DOHH2 (cell line): ENCODE measurements around the gene FXYD1.

Experiments
- H3F3A ChIP-seq: fragments of 200-600 bp; sonication (generic), shearing (Covaris generic); 2 replicates; pipeline ENCODE4 v1.6.0; 2016; ENCODE audit warnings: antibody characterized with exemption, mild to moderate bottlenecking; ENCODE audit not compliant: control insufficient read depth, insufficient read depth
- H3K27ac ChIP-seq: fragments of 200-600 bp; sonication (generic); 2 replicates; pipeline ENCODE4 v1.5.1; 2014; ENCODE audit warnings: low read depth, mild to moderate bottlenecking, low read length, moderate library complexity
- H3K27me3 ChIP-seq: fragments of 200-600 bp; sonication (generic); 2 replicates; pipeline ENCODE4 v1.6.1; 2014; ENCODE audit warnings: mild to moderate bottlenecking, low read length, mixed read lengths; ENCODE audit not compliant: control insufficient read depth
- H3K36me3 ChIP-seq: fragments of 200-600 bp; sonication (generic); 2 replicates; pipeline ENCODE4 v1.6.1; 2014; ENCODE audit warnings: mild to moderate bottlenecking, low read length, moderate library complexity, mixed read lengths; ENCODE audit not compliant: control insufficient read depth
- H3K4me1 ChIP-seq: fragments of 200-600 bp; sonication (generic); 2 replicates; pipeline ENCODE4 v1.6.1; 2014; ENCODE audit warnings: mild to moderate bottlenecking, low read length, mixed read lengths; ENCODE audit not compliant: control insufficient read depth
- H3K4me2 ChIP-seq: fragments of 200-600 bp; sonication (generic); 2 replicates; pipeline ENCODE4 v1.6.0; 2014; ENCODE audit warnings: mild to moderate bottlenecking, low read length, moderate library complexity
- H3K4me3 ChIP-seq: fragments of 200-600 bp; sonication (generic); 2 replicates; pipeline ENCODE4 v1.5.1; 2014; ENCODE audit warnings: mild to moderate bottlenecking, low read length, mixed read lengths
- H3K79me2 ChIP-seq: fragments of 200-600 bp; sonication (generic); 2 replicates; pipeline ENCODE4 v1.6.1; 2014; ENCODE audit warnings: mild to moderate bottlenecking, low read length, mixed read lengths; ENCODE audit not compliant: control insufficient read depth
- H3K9me2 ChIP-seq: fragments of 200-600 bp; sonication (generic); replicated peaks from 2 replicates; pipeline ENCODE4 v1.6.1; 2014; ENCODE audit warnings: mild to moderate bottlenecking, low read length, mixed read lengths; ENCODE audit not compliant: control insufficient read depth
- H3K9me3 ChIP-seq: fragments of 200-600 bp; sonication (generic); 2 replicates; pipeline ENCODE4 v1.6.1; 2014; ENCODE audit warnings: antibody characterized with exemption, low read length, mixed read lengths; ENCODE audit not compliant: control insufficient read depth, insufficient read depth
- H4K20me1 ChIP-seq: fragments of 200-600 bp; sonication (generic); 2 replicates; pipeline ENCODE4 v1.6.0; 2014; ENCODE audit warnings: low read depth, mild to moderate bottlenecking, antibody characterized with exemption, low read length, moderate library complexity; ENCODE audit not compliant: control insufficient read depth, insufficient read depth
- EZH2phosphoT487 ChIP-seq: fragments of 200-600 bp; sonication (generic); IDR thresholded peaks from 2 replicates; pipeline ENCODE4 v1.6.1; 2017; ENCODE audit warnings: borderline replicate concordance, mild to moderate bottlenecking, antibody characterized with exemption, low read length, moderate library complexity, mixed read lengths
- TF ChIP-seq, protein P1 (sequence below): fragments of 200-600 bp; sonication (generic); IDR thresholded peaks from one replicate; pipeline ENCODE4 v1.5.1; 2014; ENCODE audit warnings: antibody characterized with exemption, mild to moderate bottlenecking, low read depth, low read length; ENCODE audit not compliant: poor library complexity, severe bottlenecking

FXYD1 gene

GRCh38 chr19:35153701-35154524 is 15.3 kb downstream of the FXYD1 start:
- Histone ChIP-seq H3K4me3 (peak overlapping the region; percentile 89), H3K4me2 (peak overlapping the region; percentile 76), H3K79me2 (peaks cover 16% of the 10 kb centered on the region), H3K27me3 (peaks cover 8% of the 10 kb centered on the region), H3K9me3 (no peaks in the 10 kb centered on the region), H4K20me1 (no peaks in the 10 kb centered on the region), H3K27ac (peak overlapping the region; percentile 39; the same call in 1 of the 2 replicates), H3K4me1 (peaks cover 30% of the 10 kb centered on the region), H3K36me3 (peaks cover 28% of the 10 kb centered on the region), H3F3A (no peaks in the 10 kb centered on the region), H3K9me2 (no peaks in the 10 kb centered on the region)
- TF ChIP-seq, protein P1, sequence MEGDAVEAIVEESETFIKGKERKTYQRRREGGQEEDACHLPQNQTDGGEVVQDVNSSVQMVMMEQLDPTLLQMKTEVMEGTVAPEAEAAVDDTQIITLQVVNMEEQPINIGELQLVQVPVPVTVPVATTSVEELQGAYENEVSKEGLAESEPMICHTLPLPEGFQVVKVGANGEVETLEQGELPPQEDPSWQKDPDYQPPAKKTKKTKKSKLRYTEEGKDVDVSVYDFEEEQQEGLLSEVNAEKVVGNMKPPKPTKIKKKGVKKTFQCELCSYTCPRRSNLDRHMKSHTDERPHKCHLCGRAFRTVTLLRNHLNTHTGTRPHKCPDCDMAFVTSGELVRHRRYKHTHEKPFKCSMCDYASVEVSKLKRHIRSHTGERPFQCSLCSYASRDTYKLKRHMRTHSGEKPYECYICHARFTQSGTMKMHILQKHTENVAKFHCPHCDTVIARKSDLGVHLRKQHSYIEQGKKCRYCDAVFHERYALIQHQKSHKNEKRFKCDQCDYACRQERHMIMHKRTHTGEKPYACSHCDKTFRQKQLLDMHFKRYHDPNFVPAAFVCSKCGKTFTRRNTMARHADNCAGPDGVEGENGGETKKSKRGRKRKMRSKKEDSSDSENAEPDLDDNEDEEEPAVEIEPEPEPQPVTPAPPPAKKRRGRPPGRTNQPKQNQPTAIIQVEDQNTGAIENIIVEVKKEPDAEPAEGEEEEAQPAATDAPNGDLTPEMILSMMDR: peak; percentile 76
- no peak for TF ChIP-seq EZH2phosphoT487

- Histone ChIP-seq H3K4me2 (peak within 1 kb of the TSS; percentile 76), H3K9me2 (no peaks in the 10 kb centered on the region), H4K20me1 (no peaks in the 10 kb centered on the region), H3F3A (no peaks in the 10 kb centered on the region), H3K9me3 (no peaks in the 10 kb centered on the region), H3K4me3 (peak within 1 kb of the TSS; percentile 89), H3K27ac (peak within 1 kb of the TSS; percentile 39), H3K36me3 (peaks cover 35% of the 10 kb centered on the region), H3K27me3 (peaks cover 8% of the 10 kb centered on the region), H3K4me1 (peaks cover 30% of the 10 kb centered on the region), H3K79me2 (peaks cover 16% of the 10 kb centered on the region)
- no peak for TF ChIP-seq EZH2phosphoT487
- TF ChIP-seq, protein P1: no peak
These were observed 16.1 kb downstream of the FXYD1 start, which contains the start of gene FXYD5 for GRCh38 chr19:35154525-35155406. FXYD5 (plus strand) TSS chr19:35154735; CDS start chr19:35155551, 816 bp downstream.

DNA sequence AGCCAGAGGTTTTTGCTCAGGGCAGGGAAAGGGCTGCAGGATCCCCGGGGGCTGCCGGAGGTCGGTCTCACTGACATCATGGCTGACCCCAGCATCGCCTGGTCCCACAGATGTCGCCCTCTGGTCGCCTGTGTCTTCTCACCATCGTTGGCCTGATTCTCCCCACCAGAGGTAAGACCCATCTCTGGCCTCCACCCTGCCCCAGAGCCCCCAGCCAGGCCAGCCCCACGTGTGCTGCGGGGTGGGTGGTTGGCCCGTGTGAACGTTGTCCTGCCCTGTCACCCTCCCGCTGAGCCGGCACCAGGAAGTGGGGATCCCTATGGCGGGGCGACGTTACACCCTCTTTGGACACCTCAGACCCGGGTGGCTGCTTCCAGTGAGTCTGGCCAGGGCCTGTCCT is 16.8 kb downstream of the FXYD1 start:
- peaks cover 16% of the 10 kb centered on the region for H3K79me2 ChIP-seq
- H3K4me3 ChIP-seq: peak overlapping the region; percentile 89

More for the DNA sequence above, 16.8 kb downstream of the FXYD1 start:
- Histone ChIP-seq H3K4me2 (peak overlapping the region; percentile 76), H3K27ac (peak overlapping the region; percentile 39), H3K4me1 (peaks cover 30% of the 10 kb centered on the region), H3K27me3 (peaks cover 8% of the 10 kb centered on the region), H3K9me2 (no peaks in the 10 kb centered on the region), H3K36me3 (peaks cover 37% of the 10 kb centered on the region), H3K9me3 (no peaks in the 10 kb centered on the region), H4K20me1 (no peaks in the 10 kb centered on the region), H3F3A (no peaks in the 10 kb centered on the region)
- TF ChIP-seq EZH2phosphoT487: no peak
